ENCODE data around the gene MAPKBP1.
A peak's percentile ranks its signal among the peaks of the same experiment; 100 is the strongest.

The MAPKBP1 gene

DNA sequence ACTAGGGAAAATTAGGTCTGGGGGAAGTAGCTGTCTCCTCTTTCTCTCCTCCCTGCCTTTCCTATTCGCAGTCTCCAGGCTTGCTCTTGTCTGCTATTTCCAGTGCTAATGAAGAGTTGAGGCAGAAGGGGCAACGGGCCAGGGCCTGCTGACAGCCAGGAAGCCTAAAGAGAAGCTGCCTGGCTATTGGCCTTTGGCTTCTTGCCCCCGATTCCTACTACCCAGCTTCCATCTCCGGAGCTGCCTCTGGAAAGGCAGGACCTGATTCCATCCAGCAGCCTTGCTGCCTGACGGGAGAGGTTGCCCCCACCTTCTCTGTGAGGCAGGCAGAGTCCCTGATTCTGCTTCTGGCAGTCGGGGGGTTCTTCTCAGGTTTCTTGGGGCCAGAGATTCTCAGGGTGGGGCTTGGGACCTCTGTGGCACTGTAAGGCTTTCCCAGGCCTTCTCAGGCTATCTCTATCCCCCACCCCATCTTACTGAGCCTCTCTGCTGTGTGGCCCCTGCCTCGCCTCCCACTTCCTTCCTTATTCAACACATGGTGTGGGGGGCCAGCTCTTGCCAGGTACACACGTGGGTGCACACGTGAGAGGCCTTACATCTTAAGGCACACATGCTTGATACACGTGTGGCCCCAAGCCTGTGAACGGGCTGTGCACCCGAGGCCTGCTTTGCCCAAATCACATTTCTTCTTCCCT lies 35.4 kb downstream of the MAPKBP1 start:
- no peak for DNase-seq (ENCODE audit: low read depth in 2 of 2)

DNA sequence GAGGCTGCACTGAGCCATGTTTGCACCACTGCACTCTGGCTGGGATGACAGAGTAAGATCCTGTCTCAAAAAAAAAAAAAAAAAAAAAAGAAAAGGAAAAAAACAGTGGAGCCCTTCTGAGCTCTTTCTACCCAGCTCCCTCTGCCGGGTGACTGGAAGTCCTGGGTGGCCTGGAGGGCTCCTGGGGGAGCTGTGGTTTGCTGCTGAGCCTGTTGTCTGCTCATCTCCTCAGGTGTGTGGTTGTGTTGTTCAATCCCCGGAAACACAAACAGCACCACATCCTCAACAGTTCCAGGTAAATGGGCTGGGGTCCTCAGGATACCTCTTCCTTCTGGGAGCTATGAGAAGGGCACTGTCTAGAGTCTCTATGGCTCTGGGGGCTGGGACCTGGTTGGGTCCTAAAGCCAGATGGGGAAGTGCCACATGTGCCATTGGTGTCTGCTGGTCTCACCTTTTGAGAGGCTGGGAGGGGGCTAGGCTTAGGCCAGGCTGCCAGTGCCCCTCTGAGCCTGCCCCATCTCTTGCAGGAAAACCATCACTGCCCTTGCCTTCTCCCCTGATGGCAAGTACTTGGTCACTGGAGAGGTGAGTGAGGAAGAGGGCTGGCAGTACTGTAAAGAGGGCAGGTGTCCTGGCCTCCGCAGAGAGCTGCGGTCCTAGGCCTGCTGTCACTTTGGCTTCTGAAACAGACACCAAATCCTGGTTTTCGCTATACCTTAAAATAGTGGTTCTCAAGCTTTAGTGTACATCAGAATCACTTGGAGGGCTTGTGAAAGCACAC lies 36.6 kb downstream of the MAPKBP1 start:
- no peak for DNase-seq (ENCODE audit: low read depth in 2 of 2)

DNA sequence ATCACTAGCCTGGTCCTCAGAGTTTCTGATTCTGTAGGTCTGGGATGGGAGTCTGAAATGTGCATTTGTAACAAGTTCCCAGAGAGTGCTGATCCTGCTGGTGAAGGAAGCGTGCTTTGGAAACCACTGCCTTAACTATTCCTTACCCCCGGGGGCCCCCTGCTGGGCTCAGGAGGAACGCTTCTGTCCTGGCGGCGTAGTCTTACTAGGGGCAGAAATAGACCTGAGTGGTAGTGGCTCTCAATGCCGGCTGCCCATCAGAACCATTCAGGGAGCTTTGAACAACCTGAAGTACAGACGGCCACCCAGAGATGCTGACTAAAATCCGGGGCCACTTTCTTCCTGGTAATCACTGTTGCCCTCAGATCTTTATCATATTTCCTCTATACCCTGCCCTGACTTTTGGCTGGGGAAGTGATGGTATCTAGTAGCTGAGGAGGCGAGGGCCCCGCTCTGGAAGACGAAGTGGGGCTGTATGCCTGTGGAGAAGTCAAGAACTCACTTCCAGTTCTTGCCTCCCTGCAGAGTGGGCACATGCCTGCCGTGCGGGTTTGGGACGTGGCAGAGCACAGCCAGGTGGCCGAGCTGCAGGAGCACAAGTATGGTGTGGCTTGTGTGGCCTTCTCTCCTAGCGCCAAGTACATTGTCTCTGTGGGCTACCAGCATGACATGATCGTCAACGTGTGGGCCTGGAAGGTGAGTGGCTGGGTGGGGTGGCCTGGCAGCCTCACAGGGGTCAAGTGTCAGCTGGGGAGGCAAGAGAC lies 37.3 kb downstream of the MAPKBP1 start:
- DNase-seq (ENCODE audit: low read depth in 2 of 2), result peak; percentile 52 to 53

DNA sequence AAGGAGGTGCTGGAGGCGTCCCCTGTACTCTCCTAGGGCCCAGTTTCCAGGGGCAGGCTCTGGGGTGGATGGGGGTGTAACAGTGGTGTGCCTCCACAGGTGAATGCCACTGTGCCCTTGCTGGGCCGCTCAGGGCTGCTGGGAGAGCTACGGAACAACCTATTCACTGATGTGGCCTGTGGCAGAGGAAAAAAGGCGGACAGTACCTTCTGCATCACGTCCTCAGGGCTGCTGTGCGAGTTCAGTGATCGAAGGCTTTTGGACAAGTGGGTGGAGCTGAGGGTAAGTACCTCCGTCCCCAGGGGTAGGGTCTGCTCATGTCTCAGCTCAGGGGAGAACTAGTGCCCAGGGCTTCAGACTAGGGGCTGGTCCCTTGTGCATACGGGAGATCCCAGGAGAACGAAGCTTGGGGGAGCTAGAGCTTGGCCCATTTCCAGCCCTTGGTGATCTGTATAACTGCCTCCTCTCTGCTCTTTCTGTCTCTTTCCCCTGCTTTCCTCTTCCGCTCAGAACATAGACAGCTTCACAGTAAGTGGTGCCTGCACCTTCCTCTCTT lies 38.6 kb downstream of the MAPKBP1 start:
- no peak for DNase-seq (ENCODE audit: low read depth in 2 of 2)

DNA sequence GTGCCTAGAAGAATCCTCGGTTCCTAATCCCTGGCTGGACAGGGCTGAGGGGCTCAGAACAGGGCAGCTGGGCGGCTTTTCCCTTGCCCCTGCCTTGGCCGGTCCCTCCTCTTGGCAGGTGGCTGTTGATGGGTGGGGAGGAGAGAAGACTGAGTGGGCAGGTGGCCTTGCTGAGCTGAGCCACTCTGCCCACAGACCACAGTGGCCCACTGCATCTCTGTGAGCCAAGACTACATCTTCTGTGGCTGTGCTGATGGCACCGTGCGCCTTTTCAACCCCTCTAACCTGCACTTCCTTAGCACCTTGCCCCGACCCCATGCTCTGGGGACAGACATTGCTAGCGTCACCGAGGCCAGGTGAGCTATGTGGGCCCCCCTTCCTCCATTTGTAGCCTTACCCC lies 39.1 kb downstream of the MAPKBP1 start:
- no peak for DNase-seq (ENCODE audit: low read depth in 2 of 2)

DNA sequence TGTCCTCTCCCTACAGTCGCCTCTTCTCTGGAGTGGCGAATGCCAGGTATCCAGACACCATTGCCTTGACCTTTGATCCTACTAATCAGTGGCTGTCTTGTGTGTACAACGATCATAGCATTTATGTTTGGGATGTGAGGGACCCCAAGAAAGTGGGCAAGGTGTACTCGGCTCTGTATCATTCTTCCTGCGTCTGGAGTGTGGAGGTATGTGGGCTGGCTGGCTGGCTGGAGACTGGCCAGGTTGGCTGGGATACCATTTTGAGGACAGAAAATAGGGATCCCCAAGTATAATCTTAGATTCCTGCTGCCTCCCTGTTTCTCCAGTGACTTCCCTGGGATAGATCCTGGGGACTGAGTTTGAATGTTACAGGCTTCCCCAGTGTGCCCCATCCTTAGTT lies 40.2 kb downstream of the MAPKBP1 start:
- DNase-seq (ENCODE audit: low read depth in 2 of 2), result no peak

DNA sequence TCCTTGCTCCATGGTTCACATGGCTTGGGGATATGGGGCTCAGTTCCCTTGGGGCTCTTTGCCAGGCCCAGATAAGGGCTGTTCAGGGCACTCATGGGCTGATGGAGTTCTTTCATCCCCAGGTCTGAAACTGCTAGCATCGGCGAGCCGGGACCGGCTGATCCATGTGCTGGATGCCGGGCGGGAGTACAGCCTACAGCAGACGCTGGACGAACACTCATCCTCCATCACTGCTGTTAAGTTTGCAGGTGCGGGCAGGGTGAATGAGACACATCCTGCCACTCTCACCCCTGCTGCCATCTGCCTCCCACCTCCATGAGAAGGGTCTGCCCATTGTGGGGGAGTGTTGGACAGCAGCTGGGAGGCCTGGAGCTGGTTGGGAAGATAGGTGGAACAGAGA lies 42.5 kb downstream of the MAPKBP1 start:
- no peak for DNase-seq (ENCODE audit: low read depth in 2 of 2)

DNA sequence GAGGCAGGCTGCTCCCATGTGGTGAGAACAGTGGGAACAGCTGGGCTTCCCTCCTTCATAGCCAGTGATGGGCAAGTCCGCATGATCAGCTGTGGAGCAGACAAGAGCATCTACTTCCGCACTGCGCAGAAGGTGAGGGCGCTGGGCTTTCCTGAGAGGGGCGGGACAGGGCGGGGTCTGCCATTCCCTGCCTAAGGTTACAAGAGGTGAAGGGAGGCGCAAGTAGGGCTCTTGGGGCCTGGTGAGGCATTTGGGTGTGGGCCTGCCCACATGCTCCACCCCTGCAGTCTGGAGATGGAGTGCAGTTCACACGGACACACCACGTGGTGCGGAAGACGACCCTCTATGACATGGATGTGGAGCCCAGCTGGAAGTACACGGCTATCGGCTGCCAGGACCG lies 43.0 kb downstream of the MAPKBP1 start:
- no peak for DNase-seq (ENCODE audit: low read depth in 2 of 2)

DNA sequence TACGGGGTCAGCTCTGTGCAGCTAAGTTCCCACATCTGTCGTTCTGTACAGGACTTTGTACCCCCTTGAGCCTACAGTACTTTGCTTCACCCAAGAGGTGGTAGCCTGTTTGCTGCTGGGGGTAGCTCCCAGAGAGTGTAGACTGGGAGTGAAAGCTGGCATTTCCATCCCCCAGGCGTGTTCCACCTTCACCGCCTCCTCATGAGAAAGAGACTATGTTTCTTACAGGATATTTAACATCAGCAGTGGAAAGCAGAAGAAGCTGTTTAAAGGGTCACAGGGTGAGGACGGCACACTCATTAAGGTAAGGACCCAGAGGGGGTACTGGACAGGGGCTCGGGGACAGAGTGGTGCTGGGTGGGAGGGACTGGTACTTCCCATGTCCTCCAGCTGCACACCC lies 43.5 kb downstream of the MAPKBP1 start:
- no peak for DNase-seq (ENCODE audit: low read depth in 2 of 2)

DNA sequence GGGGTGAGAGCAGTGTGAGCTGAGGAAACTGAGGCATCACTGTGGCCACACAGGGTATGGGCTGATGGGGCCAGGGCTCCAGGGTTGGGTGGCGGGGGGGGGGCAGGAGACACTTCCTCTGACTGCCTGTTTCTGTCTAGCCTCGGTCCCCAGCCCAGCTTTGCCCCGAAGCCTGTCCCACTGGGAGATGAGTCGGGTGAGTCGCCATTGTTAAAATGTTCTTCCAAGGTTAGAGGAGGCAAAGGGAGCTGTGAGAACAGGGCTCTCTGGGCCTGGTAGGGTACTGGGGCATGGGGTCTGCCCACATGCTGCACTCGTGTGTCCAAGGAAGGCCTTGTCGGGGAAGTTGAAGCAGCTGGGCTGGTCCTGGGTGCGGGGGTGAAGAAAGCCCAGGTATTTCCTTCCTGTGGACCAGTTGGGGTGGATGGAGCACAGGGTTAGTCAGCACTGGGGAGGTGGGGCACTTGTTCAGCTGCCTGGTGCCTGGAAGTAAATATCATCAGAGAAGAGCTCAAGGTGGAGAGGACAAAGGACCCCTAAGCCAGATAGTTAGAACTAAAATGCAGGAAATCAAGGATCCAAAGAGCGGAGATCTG lies 45.3 kb downstream of the MAPKBP1 start:
- no peak for DNase-seq (ENCODE audit: low read depth in 2 of 2)

DNA sequence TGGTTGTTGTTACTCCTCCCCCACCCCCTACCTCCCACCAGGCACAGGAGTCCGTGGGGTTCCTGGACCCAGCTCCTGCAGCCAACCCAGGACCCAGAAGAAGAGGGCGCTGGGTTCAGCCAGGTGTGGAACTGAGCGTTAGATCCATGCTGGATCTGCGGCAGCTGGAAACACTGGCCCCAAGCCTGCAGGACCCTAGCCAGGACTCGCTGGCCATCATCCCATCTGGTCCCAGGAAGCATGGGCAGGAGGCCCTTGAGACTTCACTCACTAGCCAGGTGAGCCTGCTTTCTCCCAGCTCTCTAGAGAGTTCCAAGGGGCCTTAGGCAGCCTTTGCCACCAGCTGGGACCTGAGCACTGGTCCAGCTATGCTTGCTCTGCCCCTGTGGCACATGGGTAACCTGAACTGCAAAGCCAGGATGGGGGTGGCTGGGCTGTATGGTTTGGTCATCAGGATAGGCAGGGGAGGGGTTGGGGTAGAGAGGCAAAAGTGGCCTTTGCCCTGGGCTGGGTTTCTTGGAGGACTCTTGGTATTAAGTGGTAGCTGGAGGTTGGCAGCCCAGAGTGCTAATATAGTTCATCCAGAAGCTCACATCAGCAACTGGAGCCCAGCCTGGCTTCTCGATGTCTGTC lies 46.6 kb downstream of the MAPKBP1 start:
- no peak for DNase-seq (ENCODE audit: low read depth in 2 of 2)

DNA sequence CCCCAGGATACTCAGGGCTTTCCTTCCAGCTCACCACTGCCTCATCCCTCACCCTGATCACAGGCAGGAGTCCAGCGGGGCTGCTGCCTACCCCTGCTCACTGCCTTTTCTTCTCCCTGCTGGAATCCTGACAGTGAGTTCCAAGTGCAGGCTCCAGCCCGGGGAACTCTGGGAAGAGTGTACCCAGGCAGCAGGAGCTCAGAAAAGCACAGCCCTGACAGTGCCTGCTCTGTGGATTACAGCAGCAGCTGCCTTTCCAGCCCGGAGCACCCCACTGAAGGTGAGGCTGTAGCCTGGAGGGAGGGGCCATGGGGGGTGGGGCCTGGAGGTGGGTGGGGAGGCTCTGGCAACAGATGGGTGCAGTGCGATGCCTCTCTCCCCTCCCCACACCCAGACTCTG lies 47.5 kb downstream of the MAPKBP1 start:
- no peak for DNase-seq (ENCODE audit: low read depth in 2 of 2)

DNA sequence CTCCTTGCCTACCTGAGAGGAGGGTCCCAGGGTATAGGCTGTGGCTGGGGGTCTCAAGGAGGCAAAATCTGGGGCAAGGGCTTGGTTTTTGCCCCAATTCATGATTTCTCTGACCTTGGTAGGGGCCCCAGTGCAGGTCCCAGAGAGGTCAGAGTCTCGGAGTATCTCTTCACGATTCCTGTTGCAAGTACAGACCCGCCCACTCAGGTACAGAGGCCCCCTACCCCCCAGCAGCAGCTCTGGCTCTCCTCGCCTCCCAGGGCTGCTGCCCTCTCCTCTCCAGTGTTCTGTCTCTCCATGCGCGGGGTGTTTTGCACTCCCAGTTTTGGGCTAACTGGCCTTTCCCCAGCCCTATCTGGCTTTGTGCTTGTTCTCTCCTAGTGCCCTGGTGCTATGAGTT lies 48.2 kb downstream of the MAPKBP1 start:
- no peak for DNase-seq (ENCODE audit: low read depth in 2 of 2)

DNA sequence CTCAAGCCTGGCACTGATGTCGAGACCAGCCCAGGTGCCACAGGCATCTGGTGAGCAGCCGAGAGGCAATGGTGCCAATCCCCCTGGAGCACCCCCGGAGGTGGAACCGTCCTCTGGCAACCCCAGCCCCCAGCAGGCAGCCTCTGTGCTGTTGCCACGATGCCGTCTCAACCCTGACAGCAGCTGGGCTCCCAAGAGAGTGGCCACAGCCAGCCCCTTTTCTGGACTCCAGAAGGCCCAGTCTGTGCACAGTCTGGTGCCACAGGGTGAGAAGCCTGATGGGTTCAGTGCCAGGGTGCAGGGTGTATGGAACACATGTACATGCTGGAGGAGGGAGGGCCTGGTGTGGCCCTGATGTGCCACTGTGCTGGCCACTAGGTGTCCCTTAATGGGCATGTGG lies 48.7 kb downstream of the MAPKBP1 start:
- no peak for DNase-seq (ENCODE audit: low read depth in 2 of 2)

DNA sequence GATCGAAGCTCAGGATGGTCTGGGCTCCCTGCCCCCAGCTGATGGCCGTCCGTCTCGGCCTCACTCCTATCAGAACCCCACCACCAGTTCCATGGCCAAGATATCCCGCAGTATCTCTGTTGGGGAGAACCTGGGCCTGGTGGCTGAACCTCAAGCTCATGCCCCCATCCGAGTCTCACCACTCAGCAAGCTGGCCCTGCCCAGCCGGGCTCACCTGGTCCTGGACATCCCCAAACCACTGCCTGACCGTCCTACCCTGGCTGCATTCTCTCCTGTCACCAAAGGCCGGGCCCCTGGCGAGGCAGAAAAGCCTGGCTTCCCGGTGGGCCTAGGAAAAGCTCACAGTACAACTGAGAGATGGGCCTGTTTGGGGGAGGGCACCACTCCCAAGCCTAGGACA lies 49.2 kb downstream of the MAPKBP1 start:
- no peak for DNase-seq (ENCODE audit: low read depth in 2 of 2)

DNA sequence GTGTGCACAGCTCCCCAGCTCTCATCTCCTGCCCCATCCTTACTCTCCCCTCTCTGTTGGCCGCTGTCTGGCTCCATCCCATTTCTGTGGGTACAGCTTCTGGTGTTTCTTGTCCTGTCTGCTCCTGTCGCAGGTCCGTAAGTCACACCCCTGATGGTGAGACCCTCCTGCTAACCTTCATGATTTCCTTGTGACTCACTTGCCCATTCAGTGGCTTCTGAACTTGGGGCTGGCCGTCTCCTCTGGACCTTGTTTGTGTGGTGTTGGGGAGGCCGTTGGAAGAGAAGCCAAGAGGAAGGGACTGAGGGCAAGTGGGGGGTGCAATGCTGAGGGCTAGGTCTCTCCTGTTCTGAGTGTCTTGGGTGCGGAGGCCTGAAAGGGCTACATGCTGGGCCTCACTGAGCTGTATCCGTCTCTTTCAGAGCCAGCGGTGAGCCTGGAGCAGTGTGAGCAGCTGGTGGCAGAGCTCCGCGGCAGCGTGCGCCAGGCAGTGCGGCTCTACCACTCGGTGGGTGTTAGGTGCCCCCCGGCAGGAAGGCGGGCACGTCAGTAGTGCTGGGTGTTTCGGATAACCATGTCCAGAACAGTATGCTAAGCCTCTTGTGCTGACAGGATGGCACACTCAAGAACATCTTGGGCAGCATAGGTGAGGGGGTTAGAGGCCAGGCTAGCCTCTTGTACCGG lies 49.9 kb downstream of the MAPKBP1 start:
- DNase-seq (ENCODE audit: low read depth in 2 of 2), result no peak

DNA sequence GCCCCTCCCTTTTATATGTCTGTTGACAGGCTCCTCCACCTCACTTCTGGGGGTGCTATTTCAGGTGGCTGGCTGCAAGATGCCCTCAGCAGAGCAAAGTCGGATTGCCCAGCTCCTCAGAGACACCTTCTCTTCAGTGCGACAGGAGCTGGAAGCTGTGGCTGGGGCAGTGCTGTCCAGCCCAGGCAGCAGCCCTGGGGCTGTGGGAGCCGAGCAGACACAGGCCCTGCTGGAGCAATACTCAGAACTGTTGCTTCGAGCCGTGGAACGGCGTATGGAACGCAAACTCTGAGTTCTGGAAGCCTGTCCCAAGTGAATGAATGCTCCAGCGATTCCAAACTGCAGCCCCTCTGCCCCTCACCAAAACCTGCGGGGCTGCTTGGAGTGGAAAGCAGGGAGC lies 50.9 kb downstream of the MAPKBP1 start:
- DNase-seq (ENCODE audit: low read depth in 2 of 2), result no peak

DNA sequence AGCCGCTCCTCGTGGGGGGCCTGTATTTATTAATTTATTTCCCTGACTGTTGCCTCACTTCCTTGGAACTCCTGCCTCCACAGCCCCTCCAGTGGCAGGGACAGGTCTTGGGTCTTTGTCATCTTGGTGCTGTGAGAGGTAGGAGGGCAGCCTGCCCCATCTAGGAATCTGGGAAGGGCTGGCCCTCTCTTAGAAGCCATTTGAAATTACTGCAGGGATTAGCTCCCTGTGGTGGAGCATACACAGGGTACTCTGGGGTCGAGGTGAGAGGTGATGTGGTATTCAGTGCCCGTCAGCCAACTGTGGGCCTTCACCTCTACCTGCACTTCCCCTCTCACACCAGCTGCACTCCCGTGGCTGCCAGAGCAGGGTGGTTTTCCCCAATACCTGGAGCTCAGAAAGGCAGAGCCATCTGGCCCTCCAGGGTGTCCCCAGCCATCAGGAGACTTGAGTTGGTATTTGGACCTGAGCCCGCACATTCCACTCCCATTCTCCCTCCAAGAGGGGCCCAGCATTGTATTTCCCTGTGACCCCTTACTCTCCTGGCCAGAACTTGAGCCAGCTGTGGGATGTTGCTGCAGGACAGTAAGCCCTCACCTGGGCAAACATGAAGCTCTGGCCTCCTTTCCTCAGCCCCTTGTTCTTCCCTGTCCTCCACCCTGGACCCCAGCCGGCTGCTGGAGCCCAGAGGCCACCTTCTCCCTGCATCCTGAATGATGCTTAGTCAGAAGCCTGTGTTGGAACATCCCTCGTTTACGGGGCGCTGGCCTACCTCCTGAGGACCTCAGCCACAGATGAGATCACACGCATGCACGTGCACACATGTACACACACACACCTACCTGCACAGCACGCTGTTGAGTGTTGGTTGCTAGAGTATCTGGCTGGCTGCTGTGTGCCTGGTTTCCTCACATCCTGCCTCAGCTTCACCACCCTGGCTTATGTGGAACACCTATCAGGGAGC lies 51.6 kb downstream of the MAPKBP1 start:
- DNase-seq (ENCODE audit: low read depth in 2 of 2), result no peak

DNA sequence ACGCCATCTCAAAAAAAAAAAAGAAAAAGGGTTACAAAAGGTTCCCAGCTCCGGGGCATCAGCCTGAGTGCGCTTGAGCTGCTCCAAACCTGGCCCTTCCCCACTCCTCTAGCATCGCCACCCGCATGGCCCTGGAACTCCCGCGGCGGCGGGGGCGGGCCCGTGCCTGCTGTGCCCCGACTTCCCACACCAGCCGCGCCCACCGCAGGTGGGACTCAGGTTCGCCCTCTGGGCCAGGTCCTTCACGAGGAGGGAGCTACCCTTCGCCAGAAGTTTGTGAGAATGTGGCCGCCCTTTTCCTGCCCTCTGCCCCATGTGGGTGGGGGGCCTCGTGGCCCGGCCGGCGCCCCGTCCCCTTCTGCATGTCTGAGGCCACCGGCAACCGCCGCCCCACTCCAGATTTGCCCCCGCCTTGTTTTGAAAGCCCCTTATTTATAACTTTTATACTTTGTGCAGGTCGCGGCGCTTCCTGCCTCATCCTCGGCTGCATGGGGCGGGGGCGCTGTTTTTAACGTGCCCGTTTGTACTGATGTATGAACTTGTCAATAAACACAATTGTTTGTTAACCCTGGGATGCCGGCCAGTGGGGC lies 53.1 kb downstream of the MAPKBP1 start:
- DNase-seq (ENCODE audit: low read depth in 2 of 2), result no peak

Data from stimulated activated CD8-positive, alpha-beta memory T cell treated with anti-CD3 and anti-CD28 coated beads, Interleukin-15, amount 100 ng/mL, for 48 hours (primary cell).